ENCODE measurements around the gene FDX2.

DNA sequence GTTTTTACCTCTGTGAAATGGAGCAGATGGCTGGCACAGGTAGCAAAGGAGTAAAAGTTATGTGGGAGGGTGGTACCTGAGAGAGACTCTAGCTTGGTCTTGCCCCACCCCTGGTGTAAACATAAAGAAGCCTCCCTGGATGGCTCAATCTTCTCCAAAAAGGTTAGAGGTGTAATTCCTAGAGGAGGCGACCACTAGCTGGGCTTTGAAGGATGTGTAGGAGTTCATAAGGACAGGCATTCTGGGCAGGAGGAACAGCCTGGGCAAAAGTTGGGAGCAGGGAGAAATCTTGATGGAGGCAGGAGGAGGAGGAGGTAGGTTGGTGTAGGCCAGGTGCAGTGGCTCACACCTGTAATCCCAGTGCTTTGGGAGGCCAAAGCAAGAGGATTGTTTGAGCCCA, 36.9 kb downstream of the FDX2 start:
- TF ChIP-seq GATA3 (IDR thresholded peaks at IDR 0.05; ENCODE audit: low read depth, low read length) (no peak), GATA2 (IDR thresholded peaks at IDR 0.05; ENCODE audit: low read depth, low read length) (no peak)

All from SH-SY5Y (cell line).